Gastroesophageal sphincter (tissue), 3 donors: ENCODE data around the gene IL10RA.
"Not testable (repeated sequence)": the region's sequence is repeated elsewhere in the genome, so short reads cannot be mapped to it uniquely, and the experiment has no call there.

ENCODE experiments used
- CTCF ChIP-seq, 4 experiments: fragments of 200-600 bp in 2 of 4; fragments of 450-650 bp in 2 of 4; sonication (generic) in 1 of 4; IDR thresholded peaks; one replicate each; pipeline ENCODE4 v1.5.1; 2017 to 2019; ENCODE audit warnings: antibody characterized with exemption in 4 of 4, mild to moderate bottlenecking in 2 of 4, moderate library complexity in 2 of 4
- POLR2A ChIP-seq, 2 donors: fragments of 450-650 bp; IDR thresholded peaks; one replicate each; pipeline ENCODE4 v1.6.1; 2017; ENCODE audit warnings: antibody characterized with exemption in 2 of 2, mild to moderate bottlenecking in 2 of 2, moderate library complexity in 1 of 2
- POLR2AphosphoS5 ChIP-seq: sonication (generic); formaldehyde crosslinking; IDR thresholded peaks from one replicate; pipeline ENCODE4 v1.6.1; 2017; ENCODE audit warnings: antibody characterized with exemption

- not testable (repeated sequence) for TF ChIP-seq CTCF (IDR thresholded peaks at IDR 0.05); POLR2AphosphoS5; POLR2A (IDR thresholded peaks at IDR 0.05)
These were observed 7.8 kb upstream of the IL10RA start for GRCh38 chr11:117978291-117978910.
